CD14-positive monocyte (primary cell): ENCODE results near the gene IL12RB1. TPM values are rescaled to one million over a fixed set of nuclear protein-coding genes. Genes with fewer than 3 reads are reported as not detected.
"Not testable (repeated sequence)": the region's sequence is repeated elsewhere in the genome, so short reads cannot be mapped to it uniquely, and the experiment has no call there.

Source experiments
- DNase-seq, 3 donors: peaks; one replicate each; pipeline ENCODE4 v3.0.0-alpha.2; 2011 to 2022
- H2AFZ ChIP-seq: 2 replicates; pipeline ENCODE4 v1.6.0; 2012; ENCODE audit warnings: mild to moderate bottlenecking, low read depth, low read length, inconsistent platforms; ENCODE audit not compliant: insufficient read depth, poor library complexity, severe bottlenecking
- H3K27ac ChIP-seq, 2 donors: 1 replicate in 1 of 2; 2 replicates in 1 of 2; pipeline ENCODE4 v1.5.1; 2012 to 2013; ENCODE audit warnings: low read length in 2 of 2, control low read depth in 1 of 2, inconsistent platforms in 1 of 2, low read depth in 1 of 2, mild to moderate bottlenecking in 1 of 2
- H3K27me3 ChIP-seq, 2 donors: one replicate each; pipeline versions ENCODE4 v1.6.0 to v1.6.1; 2011 to 2013; ENCODE audit warnings: low read length in 2 of 2; ENCODE audit not compliant: control insufficient read depth in 2 of 2, insufficient read depth in 2 of 2
- H3K36me3 ChIP-seq, 2 donors: replicated peaks in 1 of 2; 1 replicate in 1 of 2; 2 replicates in 1 of 2; pipeline versions ENCODE4 v1.5.1 to v1.6.1; 2012 to 2013; ENCODE audit warnings: low read length in 2 of 2, control low read depth in 1 of 2, inconsistent platforms in 1 of 2, mild to moderate bottlenecking in 1 of 2; ENCODE audit not compliant: insufficient read depth in 2 of 2, control insufficient read depth in 1 of 2
- H3K4me1 ChIP-seq, 2 donors: 1 replicate in 1 of 2; 2 replicates in 1 of 2; pipeline versions ENCODE4 v1.5.1 to v1.6.1; 2012 to 2013; ENCODE audit warnings: low read length in 2 of 2, control low read depth in 1 of 2, inconsistent platforms in 1 of 2, mild to moderate bottlenecking in 1 of 2, moderate library complexity in 1 of 2; ENCODE audit not compliant: insufficient read depth in 2 of 2, control insufficient read depth in 1 of 2
- H3K4me2 ChIP-seq: replicated peaks from 2 replicates; pipeline ENCODE3; 2012; ENCODE audit warnings: low read length, moderate library complexity, mild to moderate bottlenecking; ENCODE audit not compliant: poor library complexity, severe bottlenecking; ENCODE audit errors: extremely low read depth
- H3K4me3 ChIP-seq, 3 experiments: fragments of 200-600 bp in 1 of 3; sonication (generic) in 1 of 3; replicated peaks in 1 of 3; 1 replicate in 2 of 3; 2 replicates in 1 of 3; pipeline ENCODE4 v1.5.1; 2011 to 2013; ENCODE audit warnings: low read length in 3 of 3, mild to moderate bottlenecking in 3 of 3, control low read depth in 2 of 3, low read depth in 2 of 3, inconsistent platforms in 1 of 3, moderate library complexity in 1 of 3
- H3K79me2 ChIP-seq: 2 replicates; pipeline ENCODE4 v1.6.0; 2012; ENCODE audit warnings: mild to moderate bottlenecking, control low read depth, inconsistent platforms, low read length, moderate library complexity; ENCODE audit not compliant: insufficient read depth
- H3K9ac ChIP-seq: 2 replicates; pipeline ENCODE4 v1.6.0; 2017; ENCODE audit warnings: low read length, mild to moderate bottlenecking; ENCODE audit not compliant: insufficient read depth, poor library complexity, severe bottlenecking
- H3K9me3 ChIP-seq, 2 donors: replicated peaks in 1 of 2; 1 replicate in 1 of 2; 2 replicates in 1 of 2; pipeline versions ENCODE4 v1.5.1 to v1.6.1; 2012 to 2013; ENCODE audit warnings: low read length in 2 of 2, control low read depth in 1 of 2; ENCODE audit not compliant: control insufficient read depth in 1 of 2, insufficient read depth in 1 of 2
- H4K20me1 ChIP-seq: 2 replicates; pipeline ENCODE4 v1.6.0; 2012; ENCODE audit warnings: mild to moderate bottlenecking, low read length, control low read depth, moderate library complexity; ENCODE audit not compliant: insufficient read depth
- H3K27ac Mint-ChIP-seq, 7 donors: one replicate each; pipeline ENCODE4 v1.8.0; 2020; ENCODE audit warnings: mild to moderate bottlenecking in 7 of 7, mixed read lengths in 7 of 7, moderate library complexity in 6 of 7, inconsistent platforms in 2 of 7
- H3K27me3 Mint-ChIP-seq, 3 donors: one replicate each; pipeline ENCODE4 v1.8.0; 2021 to 2022; ENCODE audit warnings: low read depth in 3 of 3, mild to moderate bottlenecking in 3 of 3, mixed read lengths in 3 of 3, moderate library complexity in 3 of 3, inconsistent platforms in 1 of 3
- H3K36me3 Mint-ChIP-seq, 2 donors: one replicate each; pipeline ENCODE4 v1.8.0; 2020; ENCODE audit warnings: mixed read lengths in 2 of 2, inconsistent platforms in 1 of 2, mild to moderate bottlenecking in 1 of 2
- H3K4me1 Mint-ChIP-seq: one replicate; pipeline ENCODE4 v1.8.0; 2020; ENCODE audit warnings: mild to moderate bottlenecking, mixed read lengths
- H3K4me3 Mint-ChIP-seq, 2 donors: one replicate each; pipeline ENCODE4 v1.8.0; 2020; ENCODE audit warnings: mild to moderate bottlenecking in 2 of 2, mixed read lengths in 2 of 2, moderate library complexity in 1 of 2
- H3K9me3 Mint-ChIP-seq, 7 donors: one replicate each; pipeline ENCODE4 v1.8.0; 2020 to 2022; ENCODE audit warnings: mixed read lengths in 7 of 7, mild to moderate bottlenecking in 6 of 7, moderate library complexity in 6 of 7, inconsistent platforms in 2 of 7
- CTCF ChIP-seq: fragments of 200-600 bp; IDR thresholded peaks from one replicate; pipeline ENCODE4 v1.8.0; 2022; ENCODE audit warnings: antibody characterized with exemption, mild to moderate bottlenecking
- WGBS: methylation state at CpG from one replicate; pipeline ENCODE4 v1.1.5; 2013; ENCODE audit warnings: missing lambda C conversion rate; ENCODE audit not compliant: insufficient coverage; 5-methylcytosine and 5-hydroxymethylcytosine counted together
- intact Hi-C, 2 donors: fragments of 100-400 bp; cut with micrococcal nuclease; formaldehyde crosslinking; loops; one replicate each; pipeline versions ENCODE4 v1.15.0 to v1.15.1; 2023
- polyA plus RNA-seq, 3 donors: library from polyadenylated mRNA; depleted of rRNA in 1 of 3; unstranded in 2 of 3; stranded (reverse) in 1 of 3; fragments of 300-500 nt in 2 of 3; fragments of >200 nt in 1 of 3; fragmentation: Illumina TruSeq in 2 of 3; gene quantifications; 1 replicate in 2 of 3; 2 replicates in 1 of 3; pipeline ENCODE4 v1.2.3, GENCODE V29; 2012 to 2021

IL12RB1 gene
- polyA plus RNA-seq, 3 donors: 7.8 to 17.5 (median 7.9) TPM

- H3K36me3 Mint-ChIP-seq: no peaks in the 10 kb centered on the region
- Histone ChIP-seq H3K9me3 (no peaks in the 10 kb centered on the region), H2AFZ (no peak overlapping the region), H3K4me3 (no peak overlapping the region), H3K9ac (no peak overlapping the region), H4K20me1 (no peaks in the 10 kb centered on the region), H3K27ac (no peak overlapping the region), H3K36me3 (no peaks in the 10 kb centered on the region), H3K79me2 (no peaks in the 10 kb centered on the region), H3K4me1 (peaks cover 28 to 41% of the 10 kb centered on the region in 2 donors), H3K27me3 (peaks cover 0 to 7% of the 10 kb centered on the region in 2 donors), H3K4me2 (no peak overlapping the region)
- TF ChIP-seq CTCF: no peak
- peaks cover under 1 to 21% (median 9%) of the 10 kb centered on the region in 3 donors for H3K27me3 Mint-ChIP-seq
- H3K9me3 Mint-ChIP-seq: peaks cover 0 to 6% (median 4%) of the 10 kb centered on the region in 7 donors
- WGBS: no CpG with 5 or more reads among the region's 2 CpGs
- no peak for DNase-seq
- no peak overlapping the region for H3K4me3 Mint-ChIP-seq
- peaks cover 32% of the 10 kb centered on the region for H3K4me1 Mint-ChIP-seq
- intact Hi-C loops: no loop called here
- H3K27ac Mint-ChIP-seq: peak overlapping the region in 2 of 7 donors; percentile 3 to 47
Observed at GRCh38 chr19:18041054-18041453, 45.7 kb downstream of the IL12RB1 start.

GRCh38 chr19:18032102-18032501, 54.6 kb downstream of the IL12RB1 start:
- DNase-seq, H3K4me2 ChIP-seq, H3K79me2 ChIP-seq, H2AFZ ChIP-seq, H3K9me3 ChIP-seq, intact Hi-C loops, H3K4me3 Mint-ChIP-seq, H3K36me3 Mint-ChIP-seq, H3K4me3 ChIP-seq, H3K27me3 Mint-ChIP-seq, H3K9ac ChIP-seq, H3K27ac ChIP-seq, H3K27ac Mint-ChIP-seq, H3K9me3 Mint-ChIP-seq, H3K36me3 ChIP-seq, H3K27me3 ChIP-seq, H4K20me1 ChIP-seq: not testable (repeated sequence)
- peaks cover 33% of the 10 kb centered on the region for H3K4me1 Mint-ChIP-seq
- WGBS: no CpG with 5 or more reads among the region's 2 CpGs
- peaks cover 24 to 30% of the 10 kb centered on the region in 2 donors for H3K4me1 ChIP-seq

- H3K4me3 Mint-ChIP-seq, H3K9me3 ChIP-seq, H4K20me1 ChIP-seq, H3K79me2 ChIP-seq, H3K27me3 Mint-ChIP-seq, H3K4me3 ChIP-seq, H3K9ac ChIP-seq, H3K36me3 ChIP-seq, H3K27me3 ChIP-seq, intact Hi-C loops, H3K9me3 Mint-ChIP-seq, H3K4me2 ChIP-seq, H3K36me3 Mint-ChIP-seq: not testable (repeated sequence)
- Histone ChIP-seq H3K27ac (peak overlapping the region in 1 of 2 donors; percentile 71), H3K4me1 (peaks cover 24 to 30% of the 10 kb centered on the region in 2 donors), H2AFZ (peak overlapping the region; percentile 52)
- peak; percentile 40 to 74 (median 73) for DNase-seq
- Mint-ChIP-seq H3K27ac (peak overlapping the region in 6 of 7 donors; percentile 20 to 86 (median 71)), H3K4me1 (peaks cover 33% of the 10 kb centered on the region)
- WGBS: 6% methylated on average over 2 of the region's 5 CpGs
Observed at GRCh38 chr19:18031401-18031800, 55.3 kb downstream of the IL12RB1 start.
